Stimulated activated CD4-positive, alpha-beta T cell treated with anti-CD3 and anti-CD28 coated beads, Interleukin-12 subunit alpha, Interleukin-12 subunit beta, amount 100 ng/mL, for 48 hours (primary cell): Measurements from ENCODE around the gene SIRT3.

Experiments used
- DNase-seq, 3 donors: peaks; one replicate each; pipeline ENCODE4 v3.0.0-alpha.2; 2020; ENCODE audit warnings: low read depth in 2 of 3, low spot score in 1 of 3

The SIRT3 gene

DNA sequence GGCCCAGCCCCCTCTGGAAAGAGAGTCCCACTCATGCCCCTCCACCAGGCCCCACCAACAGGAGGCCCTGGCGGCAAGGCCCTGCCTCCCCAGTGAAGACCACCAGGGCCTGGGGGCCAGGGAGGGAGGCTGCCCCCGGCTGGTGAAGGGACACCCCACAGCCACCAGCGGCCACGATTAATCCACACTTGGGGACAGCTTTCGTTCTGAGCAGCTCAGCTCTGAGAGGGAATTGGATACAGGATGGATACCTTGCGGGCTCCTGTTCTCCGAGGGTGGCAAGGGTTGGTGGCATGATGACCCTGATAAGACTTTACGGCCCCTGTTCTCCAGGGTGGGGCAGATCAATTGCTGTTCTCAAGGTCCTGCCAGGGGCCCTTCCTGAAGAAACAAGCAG is 35.2 kb upstream of the SIRT3 start:
- no peak for DNase-seq

DNA sequence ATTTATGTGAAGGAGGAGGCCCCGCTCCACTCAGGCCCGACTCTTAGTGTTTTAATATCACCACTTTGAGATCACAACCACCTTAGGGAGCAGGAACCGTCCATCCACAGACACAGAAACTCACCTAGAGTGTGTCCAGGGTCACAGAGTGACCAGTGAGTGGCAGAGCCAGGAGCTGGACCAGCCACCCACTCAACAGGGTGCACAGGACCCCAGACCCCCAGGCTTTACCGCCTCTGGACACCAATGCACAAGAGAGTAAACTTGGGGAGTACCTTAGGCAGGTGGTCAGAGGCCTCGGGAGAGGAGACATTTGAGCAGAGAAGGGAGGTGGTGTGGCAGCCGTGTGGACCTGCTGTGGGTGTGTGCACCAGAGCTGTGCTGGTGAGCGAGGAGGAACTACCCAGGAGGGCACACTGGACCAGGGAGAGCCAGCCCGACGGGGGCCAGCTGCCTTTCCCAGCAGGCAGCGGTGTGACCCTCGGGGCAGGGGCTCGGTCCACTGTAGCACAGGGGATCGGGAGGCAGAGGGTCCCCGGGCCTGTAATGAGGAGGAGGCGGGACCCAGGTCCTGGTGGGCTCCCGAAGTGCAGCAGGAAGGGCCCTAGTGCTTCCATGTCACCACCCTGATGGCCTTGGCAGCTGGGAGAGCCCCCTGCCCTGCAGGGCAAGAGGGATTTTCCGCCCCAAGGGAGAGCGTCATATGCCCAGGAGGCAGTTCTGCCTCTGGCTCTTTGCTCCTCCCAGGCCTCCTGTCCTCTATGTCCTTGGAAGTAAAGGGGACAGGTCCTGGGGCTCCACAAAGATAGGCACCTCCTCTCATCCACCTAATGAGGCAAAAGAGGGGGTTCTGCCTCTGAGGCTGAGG is 34.5 kb upstream of the SIRT3 start:
- DNase-seq: no peak

DNA sequence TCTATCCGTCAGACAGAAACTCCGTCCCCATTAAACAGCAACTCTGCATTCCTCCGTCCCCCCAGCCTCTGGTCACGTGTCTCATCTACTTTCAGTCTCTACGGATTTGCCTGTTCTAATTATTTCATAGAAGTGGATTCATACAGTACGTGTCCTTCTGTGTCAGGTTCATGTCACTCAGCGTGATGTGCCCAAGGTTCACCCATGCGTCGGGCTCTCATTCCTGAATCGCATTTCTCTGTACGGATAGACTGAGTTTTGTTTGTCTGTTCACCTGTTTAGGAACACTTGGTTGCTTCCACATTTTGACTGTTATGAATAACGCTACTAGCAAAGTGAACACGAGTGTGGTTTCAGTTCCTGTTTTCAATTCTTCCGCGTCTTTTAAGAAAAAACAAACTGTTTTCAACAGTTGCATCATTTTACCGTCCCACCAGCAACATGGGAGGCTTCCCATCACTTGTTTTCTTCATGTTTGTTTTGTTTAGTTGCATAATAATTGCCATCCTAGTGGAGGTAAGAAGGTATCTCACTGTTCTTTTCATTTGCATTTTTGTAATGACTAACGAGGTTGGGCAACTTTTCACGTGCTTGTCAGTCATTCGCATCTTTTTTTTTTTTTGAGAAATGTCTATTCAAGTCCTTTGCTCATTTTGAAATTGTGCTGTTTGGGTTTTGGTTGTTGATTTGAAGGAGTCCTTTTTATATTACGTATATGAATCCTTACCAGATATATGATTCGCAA is 33.2 kb upstream of the SIRT3 start:
- DNase-seq: peak in 1 of 3 donors; percentile 43

- DNase-seq: peak in 1 of 3 donors; percentile 14
Measured at GRCh38 chr11:268716-269145, 32.6 kb upstream of the SIRT3 start.

DNA sequence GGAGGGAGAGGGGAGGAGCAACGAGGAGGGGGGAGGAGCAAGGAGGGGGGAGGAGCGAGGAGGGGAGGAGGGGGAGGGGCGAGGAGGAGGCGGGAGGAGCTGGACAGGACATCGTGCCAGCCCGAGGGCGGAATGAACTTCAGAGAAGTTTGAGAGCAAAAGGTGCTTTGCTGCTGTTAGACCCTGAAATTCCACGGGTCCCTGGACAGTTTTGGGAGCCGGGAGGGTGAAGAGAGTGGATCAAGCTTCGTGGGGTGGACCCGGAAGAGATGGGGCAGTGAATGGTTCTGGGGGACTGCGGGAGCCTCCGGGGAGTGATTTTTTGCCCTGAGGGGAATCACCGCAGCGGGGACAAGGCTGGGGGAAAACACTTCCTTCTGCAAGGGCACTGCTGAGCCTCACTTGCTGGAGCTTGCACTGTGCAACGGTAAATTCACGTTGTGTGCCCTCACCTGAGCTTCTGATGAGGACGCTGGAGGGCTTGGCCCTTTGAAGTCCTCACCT is 31.4 kb upstream of the SIRT3 start:
- DNase-seq: peak in 1 of 3 donors; percentile 31

DNA sequence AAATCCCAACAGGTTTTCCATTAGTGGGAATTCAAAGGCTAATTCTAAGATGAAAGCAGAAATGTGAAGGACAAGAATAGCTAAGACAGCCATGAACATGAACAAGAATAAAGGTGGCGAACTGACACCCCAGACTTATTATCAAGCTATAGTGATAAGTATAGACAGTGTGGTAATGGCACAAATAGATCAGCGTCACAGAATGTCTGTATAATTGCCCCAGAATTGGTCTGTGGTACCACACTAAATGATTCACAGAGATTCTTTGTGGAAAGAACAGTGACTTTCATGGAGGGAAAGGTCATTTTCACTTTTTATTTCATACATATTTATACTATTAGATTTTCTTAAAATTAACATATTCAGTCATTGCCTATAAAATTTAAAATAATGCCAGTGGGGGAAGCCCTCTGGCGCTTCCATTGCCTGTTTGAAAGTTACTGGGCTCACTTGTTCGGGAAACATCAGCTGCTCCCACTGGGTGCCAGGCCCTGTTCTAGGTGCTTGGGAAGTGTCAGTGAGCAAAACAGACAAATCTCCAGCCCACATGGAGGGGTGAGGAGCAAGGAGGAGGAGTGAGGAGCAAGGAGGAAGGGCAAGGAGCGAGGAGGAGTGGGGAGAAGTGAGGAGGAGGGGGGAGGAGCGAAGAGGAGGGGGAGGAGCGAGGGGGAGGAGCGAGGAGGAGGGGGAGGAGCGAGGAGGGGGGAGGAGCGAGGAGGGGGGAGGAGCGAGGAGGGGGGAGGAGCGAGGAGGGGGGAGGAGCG is 30.7 kb upstream of the SIRT3 start:
- DNase-seq: peak in 1 of 3 donors; percentile 22

GRCh38 chr11:261624-262023 is 25.5 kb upstream of the SIRT3 start:
- no peak for DNase-seq

GRCh38 chr11:259413-259812 is 23.3 kb upstream of the SIRT3 start:
- DNase-seq: no peak

DNA sequence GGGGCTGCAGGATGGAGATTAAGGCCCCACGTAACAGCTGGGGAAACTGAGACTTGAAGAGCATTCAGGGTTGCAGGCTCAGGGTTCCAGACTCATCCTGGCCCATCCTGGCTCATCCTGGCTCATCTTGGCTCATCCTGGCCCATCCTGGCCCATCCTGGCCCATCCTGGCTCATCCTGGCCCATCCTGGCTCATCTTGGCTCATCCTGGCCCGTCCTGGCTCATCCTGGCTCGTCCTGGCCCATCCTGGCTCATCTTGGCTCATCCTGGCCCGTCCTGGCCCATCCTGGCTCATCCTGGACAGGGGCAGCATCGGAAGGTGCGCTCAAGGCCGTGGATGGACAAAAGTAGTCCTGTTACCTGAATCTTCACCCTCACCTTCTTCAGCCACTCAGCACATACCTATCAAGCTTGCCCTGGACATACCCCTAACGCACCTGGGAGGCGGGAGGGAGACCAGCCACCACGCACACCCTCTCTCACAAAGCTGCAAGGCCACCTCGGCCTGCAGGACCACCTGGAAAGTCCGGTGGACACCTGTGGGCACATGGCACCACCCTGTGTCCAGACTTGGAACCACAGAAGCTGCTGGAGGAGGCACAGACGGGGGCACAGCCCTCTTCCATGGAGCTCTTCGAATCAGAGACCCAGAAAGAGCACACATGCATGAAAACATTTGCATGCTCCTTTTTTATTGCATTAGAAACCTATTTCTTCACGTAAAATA is 21.8 kb upstream of the SIRT3 start:
- no peak for DNase-seq

DNA sequence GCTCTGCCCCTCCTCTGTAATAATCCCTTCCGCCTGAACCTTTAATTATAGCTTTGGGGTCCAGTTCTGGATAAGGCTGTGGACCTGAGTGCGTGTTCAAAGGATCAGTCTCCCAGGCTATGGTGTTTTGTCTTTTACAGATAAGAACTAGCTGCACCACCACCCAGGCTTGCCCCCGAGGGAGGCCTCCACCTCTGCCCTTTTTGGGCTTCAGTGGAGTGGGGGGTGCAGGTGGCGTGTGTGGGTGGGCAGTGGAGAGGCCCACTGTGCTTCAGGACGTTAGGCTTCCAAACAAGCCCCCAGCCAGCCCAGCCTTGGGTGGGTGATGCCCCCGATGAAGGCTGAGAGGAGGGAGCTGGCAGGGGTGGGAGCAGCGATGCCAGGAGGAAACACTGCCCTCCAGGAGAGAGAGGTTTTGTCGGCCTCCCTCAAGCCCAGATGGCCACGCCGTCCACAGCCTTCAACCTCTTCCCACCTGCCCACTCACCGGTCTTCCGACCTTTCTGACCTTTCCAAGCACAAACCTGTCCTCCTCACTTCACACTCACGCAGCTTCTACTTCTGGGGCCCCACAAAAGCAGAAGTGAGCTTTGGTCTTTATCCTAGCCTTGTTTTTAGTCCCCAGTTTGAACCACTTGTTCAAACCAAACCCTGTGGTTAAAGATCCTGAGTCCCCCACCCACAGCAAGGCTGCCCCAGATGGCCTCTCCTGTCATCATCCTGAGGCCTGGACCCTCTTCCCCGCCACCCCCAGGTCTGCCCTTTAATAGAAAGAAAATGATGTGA is 21.0 kb upstream of the SIRT3 start:
- DNase-seq: no peak

DNA sequence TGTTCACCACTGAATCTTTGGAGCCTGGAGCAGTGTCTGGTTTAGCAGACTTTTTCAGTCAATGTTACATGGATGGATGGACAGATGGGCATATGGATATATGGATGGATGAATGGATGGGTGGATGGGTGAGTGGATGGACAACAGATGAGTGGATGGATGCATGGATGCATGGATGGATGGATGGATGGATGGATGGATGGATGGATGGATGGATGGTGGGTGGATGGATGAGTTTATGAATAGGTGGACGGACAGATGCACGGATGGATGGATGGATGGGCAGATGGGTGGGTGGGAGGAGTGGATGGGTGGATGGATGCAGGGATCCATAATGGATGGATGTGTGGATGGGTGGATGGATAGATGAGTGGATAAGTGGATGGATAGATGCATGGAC is 19.7 kb upstream of the SIRT3 start:
- no peak for DNase-seq

DNA sequence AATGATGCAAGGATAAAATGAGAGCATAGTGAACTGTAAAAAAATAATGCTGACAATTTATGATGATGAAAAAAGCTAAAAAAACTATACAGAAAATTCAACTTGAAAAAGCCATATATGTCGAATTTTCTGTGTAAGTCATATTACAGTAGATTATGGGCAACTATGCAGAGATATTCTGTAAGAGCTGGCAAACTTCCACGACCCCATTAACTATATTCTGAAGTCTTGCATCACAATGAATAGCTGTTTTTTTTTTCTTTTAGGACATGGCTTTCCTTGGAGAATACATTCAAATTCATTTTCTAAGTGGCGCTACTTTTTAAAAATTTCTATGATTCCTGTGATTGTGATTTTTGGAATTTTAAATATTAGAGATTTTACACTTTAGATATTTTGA is 19.0 kb upstream of the SIRT3 start:
- DNase-seq: no peak

DNA sequence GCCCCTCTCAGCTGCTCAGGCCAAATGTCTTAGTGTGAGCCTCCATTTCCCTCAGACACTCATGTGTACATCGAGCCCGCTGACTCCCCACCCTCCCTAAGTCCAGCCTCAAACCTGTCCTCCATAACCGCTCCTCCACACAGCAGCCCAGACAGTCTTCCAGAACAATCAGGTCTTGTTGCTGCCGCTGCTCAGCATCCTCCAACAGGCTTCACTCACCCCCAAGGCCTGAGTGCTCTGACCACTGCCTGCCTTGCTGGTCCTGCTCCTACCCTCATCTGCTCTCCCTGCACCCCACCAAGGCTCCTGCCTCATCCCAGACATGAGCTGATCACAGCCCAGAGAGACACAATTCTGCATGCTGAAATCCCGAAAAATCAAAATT is 17.7 kb upstream of the SIRT3 start:
- no peak for DNase-seq

- no peak for DNase-seq
Measured at GRCh38 chr11:253160-253885, 17.2 kb upstream of the SIRT3 start.

GRCh38 chr11:252666-253065 is 16.5 kb upstream of the SIRT3 start:
- no peak for DNase-seq

DNA sequence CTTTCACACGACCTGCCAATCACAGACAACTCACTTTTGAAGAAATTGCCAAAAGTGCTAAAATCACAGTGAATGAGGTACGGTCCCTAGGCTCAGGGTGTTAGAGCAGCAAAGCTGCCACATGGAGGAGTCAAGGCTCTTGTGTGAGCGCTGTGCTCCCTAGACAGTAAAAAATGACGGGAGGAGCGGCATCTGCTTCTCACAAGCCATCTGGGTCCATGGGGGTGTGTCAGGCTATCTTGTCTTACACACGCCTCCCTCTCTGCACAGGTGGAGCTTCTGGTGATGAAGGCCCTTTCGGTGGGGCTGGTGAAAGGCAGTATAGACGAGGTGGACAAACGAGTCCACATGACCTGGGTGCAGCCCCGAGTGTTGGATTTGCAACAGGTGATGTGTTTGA is 15.4 kb upstream of the SIRT3 start:
- no peak for DNase-seq

DNA sequence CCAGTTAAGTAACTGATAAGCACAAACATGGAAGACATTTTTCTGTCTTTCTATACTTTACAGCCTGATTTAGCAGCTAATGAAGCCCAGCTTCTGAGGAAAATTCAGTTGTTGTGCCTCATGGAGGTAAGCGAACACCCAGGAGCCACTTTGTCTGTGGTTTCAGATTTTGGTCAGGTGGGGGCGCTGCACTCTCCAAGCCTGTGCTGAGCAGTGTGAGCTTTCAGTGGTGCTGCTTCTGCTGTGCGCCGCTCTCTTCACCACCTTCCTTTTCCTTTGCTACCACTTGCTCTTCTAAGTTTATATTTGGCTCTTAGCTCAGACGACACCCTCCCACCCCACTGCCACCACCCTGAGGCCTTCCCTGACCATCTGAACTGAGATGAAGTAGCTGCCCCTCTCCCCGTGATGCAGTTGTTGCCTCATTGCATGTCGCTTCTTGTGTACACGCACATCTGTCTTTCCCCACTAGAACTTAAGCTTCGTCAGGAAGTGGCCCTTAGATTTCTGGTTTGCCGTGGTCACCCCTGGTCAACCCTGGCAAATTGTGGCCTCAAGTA is 14.7 kb upstream of the SIRT3 start:
- DNase-seq: peak; percentile 64 to 80 (median 65)

DNA sequence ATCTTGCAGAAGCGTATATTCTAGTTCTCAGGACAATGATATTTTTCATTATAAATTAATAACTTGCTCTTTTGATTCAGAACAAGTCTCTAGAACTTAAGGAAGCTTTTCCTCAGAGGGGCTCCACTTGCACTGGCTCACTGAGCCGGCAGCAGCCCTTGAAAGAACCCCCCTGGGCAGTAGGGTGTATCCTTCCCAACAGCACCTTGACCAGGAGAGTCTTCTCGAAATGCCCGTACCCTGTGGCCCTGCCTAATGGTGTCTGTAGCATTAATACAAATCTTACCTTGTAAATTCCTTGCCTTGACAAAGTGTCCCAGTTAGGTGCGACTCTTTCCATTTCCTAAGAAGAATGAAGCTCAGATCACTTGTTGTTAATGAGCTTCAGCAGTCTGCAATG is 14.1 kb upstream of the SIRT3 start:
- no peak for DNase-seq

DNA sequence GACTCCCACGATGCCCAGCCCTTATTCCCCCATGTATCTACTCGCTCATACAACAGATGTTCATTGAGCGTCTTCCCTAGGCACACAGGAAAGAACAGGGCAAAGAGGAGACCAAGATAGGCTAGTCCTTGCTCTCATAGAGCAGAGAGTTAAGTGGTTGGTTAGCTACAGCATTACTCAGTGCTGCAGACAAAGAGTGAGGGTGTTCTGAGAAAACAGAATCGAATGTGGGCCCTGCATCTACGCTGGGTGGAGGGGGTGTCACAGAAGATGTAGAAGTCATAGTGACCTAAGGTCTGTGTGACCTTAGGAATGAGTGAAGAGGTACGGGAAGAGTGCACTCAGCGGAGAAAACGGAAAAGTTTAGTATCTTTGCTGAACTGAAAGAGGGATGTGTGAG is 12.9 kb upstream of the SIRT3 start:
- no peak for DNase-seq
